ENCODE measurements around the gene OR51V1.

OR51V1 gene

GRCh38 chr11:5159806-5160205, 40.7 kb downstream of the OR51V1 start:
- H3K4me3 ChIP-seq (ENCODE audit: low read depth, low read length): no peak overlapping the region
- TF ChIP-seq POLR2A (IDR thresholded peaks at IDR 0.05; ENCODE audit: extremely low read depth, insufficient read length): no peak
- TF ChIP-seq MYC (IDR thresholded peaks at IDR 0.05; ENCODE audit: low read depth, low read length): no peak
- no peak for TF ChIP-seq CTCF (IDR thresholded peaks at IDR 0.05; ENCODE audit: low read depth, low read length)
- no peak for TF ChIP-seq MAX (IDR thresholded peaks at IDR 0.05; ENCODE audit: low read depth, low read length)
- no peak for DNase-seq (ENCODE audit: low read depth)

GRCh38 chr11:5154657-5155056, 45.8 kb downstream of the OR51V1 start, which contains the start of gene OR52A1:
TSS of gene OR52A1 (minus strand) at chr11:5154757. CDS start at chr11:5152369, 2,388 bp downstream.
- no peak within 1 kb of the TSS for H3K4me3 ChIP-seq (ENCODE audit: low read depth, low read length)
- DNase-seq (ENCODE audit: low read depth): no peak
- TF ChIP-seq MYC (IDR thresholded peaks at IDR 0.05; ENCODE audit: low read depth, low read length) (no peak), MAX (IDR thresholded peaks at IDR 0.05; ENCODE audit: low read depth, low read length) (no peak), POLR2A (IDR thresholded peaks at IDR 0.05; ENCODE audit: extremely low read depth, insufficient read length) (no peak), CTCF (IDR thresholded peaks at IDR 0.05; ENCODE audit: low read depth, low read length) (no peak)

- H3K4me3 ChIP-seq (ENCODE audit: low read depth, low read length): no peak overlapping the region
- TF ChIP-seq MYC (IDR thresholded peaks at IDR 0.05; ENCODE audit: low read depth, low read length): no peak
- no peak for TF ChIP-seq CTCF (IDR thresholded peaks at IDR 0.05; ENCODE audit: low read depth, low read length)
- TF ChIP-seq POLR2A (IDR thresholded peaks at IDR 0.05; ENCODE audit: extremely low read depth, insufficient read length): no peak
- TF ChIP-seq MAX (IDR thresholded peaks at IDR 0.05; ENCODE audit: low read depth, low read length): no peak
- DNase-seq (ENCODE audit: low read depth): no peak
These were observed 46.7 kb downstream of the OR51V1 start for GRCh38 chr11:5153574-5154431.

- no peak for TF ChIP-seq POLR2A (IDR thresholded peaks at IDR 0.05; ENCODE audit: extremely low read depth, insufficient read length)
- no peak for TF ChIP-seq CTCF (IDR thresholded peaks at IDR 0.05; ENCODE audit: low read depth, low read length)
- TF ChIP-seq MYC (IDR thresholded peaks at IDR 0.05; ENCODE audit: low read depth, low read length): no peak
- no peak for TF ChIP-seq MAX (IDR thresholded peaks at IDR 0.05; ENCODE audit: low read depth, low read length)
- H3K4me3 ChIP-seq (ENCODE audit: low read depth, low read length): no peak overlapping the region
- no peak for DNase-seq (ENCODE audit: low read depth)
These were observed 48.7 kb downstream of the OR51V1 start for GRCh38 chr11:5151713-5152153.

Measured in NB4 (cell line).